ENCODE data around the gene HOXC11.

DNA sequence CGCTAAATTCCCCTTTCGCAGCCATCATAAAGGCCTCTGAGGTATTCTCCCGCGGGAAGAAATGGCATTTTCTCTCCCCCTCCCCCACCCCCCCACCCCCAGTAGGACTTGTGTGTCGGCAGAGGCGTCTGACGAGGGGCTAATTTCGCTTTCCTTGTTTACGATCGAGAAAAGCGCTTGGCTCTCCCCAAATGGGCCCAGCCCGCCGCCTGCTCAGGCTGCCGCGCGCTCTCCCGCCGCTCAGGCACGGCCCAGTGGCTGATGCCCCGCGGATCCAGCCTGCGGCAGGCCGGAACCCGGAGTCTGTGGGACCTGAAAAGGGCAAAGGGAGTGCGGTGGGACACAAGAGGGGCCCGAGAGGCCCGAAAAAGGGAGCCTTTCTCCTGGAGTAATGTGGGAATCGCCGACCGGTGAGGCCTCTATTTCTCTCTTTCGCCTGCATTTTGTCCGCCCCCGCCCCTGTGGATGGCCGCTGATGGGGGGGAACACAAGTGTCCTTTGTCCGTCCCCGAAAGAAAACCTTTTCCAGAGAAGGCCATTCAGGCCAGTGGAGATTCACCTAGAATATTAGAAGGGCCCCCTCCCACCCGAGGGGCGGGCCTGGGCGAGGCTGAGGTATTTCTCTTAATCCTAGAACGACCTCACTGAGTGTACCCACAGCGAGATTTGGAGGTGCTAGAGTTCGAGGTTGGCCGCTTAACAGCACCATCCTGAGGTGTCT is 46.3 kb downstream of the HOXC11 start:
- TF ChIP-seq POLR2AphosphoS5 (IDR thresholded peaks at IDR 0.05; ENCODE audit: low read depth, low read length) (no peak), POLR2A (IDR thresholded peaks at IDR 0.05; ENCODE audit: low read depth, low read length) (no peak)

Measured in GM12892 (cell line).